ENCODE data around the gene MEG3. TPM values are rescaled to one million over a fixed set of nuclear protein-coding genes. Genes with fewer than 3 reads are reported as not detected.

MEG3 gene
- total and polyA plus RNA-seq, 2 experiments from 2014 or later = not detected

- Histone ChIP-seq H3K9me3 (ENCODE audit: low read depth) (no peaks in the 10 kb centered on the region), H3K27me3 (no peaks in the 10 kb centered on the region), H3K4me1 (ENCODE audit: low read depth) (no peaks in the 10 kb centered on the region), H3K36me3 (no peaks in the 10 kb centered on the region), H3K4me3 (no peak overlapping the region), H3K27ac (no peak overlapping the region)
- TF ChIP-seq CTCF (IDR thresholded peaks at IDR 0.05; ENCODE audit: low read depth, low read length) = no peak
- DNase-seq (ENCODE audit: low read depth in 1 of 2, low spot score in 1 of 2) = no peak
Measured at GRCh38 chr14:100860556-100861187, 34.8 kb downstream of the MEG3 start.

DNA sequence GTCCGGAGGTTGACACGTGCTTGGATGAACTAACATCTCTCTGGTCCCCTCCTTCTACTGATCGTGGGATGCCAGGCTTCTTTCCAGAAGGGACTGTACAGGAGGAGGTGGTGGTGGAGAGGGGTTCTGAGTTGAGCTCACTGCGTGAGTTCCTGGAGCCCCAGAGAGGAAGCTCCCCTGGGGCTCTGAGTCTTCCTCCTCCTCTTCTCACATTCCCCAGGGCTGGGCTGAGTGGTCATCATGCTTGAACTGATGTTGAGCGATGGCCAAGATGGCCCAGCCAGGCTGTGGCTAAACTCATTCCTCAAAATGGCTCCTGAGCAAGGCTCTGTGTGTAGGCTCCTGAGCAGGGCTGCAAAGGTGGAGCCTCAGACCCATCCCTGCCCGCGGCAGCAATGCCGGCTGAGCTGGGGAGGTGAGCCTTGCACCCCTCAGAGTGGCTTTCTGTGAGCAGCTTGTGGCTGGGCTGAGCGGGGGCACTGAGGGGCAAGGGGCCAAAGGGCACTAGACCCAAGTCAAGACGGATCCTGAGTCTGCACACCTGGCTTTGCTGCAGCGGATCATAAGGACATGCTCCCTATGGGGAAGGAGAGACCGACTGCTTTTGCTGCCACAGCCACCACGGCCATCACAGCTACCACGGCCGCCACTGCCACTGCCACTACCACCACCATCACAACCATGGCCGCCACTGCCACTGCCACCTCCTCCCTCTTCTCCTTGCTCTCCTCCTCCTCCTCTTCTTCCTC, 35.4 kb downstream of the MEG3 start:
- Histone ChIP-seq H3K36me3 (no peaks in the 10 kb centered on the region), H3K4me1 (ENCODE audit: low read depth) (no peaks in the 10 kb centered on the region), H3K9me3 (ENCODE audit: low read depth) (no peaks in the 10 kb centered on the region), H3K27me3 (no peaks in the 10 kb centered on the region), H3K4me3 (no peak overlapping the region), H3K27ac (no peak overlapping the region)
- no peak for TF ChIP-seq CTCF (IDR thresholded peaks at IDR 0.05; ENCODE audit: low read depth, low read length)
- no peak for DNase-seq (ENCODE audit: low read depth in 1 of 2, low spot score in 1 of 2)

- no peak for TF ChIP-seq CTCF (IDR thresholded peaks at IDR 0.05; ENCODE audit: low read depth, low read length)
- H3K4me1 ChIP-seq (ENCODE audit: low read depth) = no peaks in the 10 kb centered on the region
- no peaks in the 10 kb centered on the region for H3K27me3 ChIP-seq
Measured at GRCh38 chr14:100861937-100862247, 36.0 kb downstream of the MEG3 start.

GRCh38 chr14:100862277-100862676, 36.4 kb downstream of the MEG3 start:
- Histone ChIP-seq H3K4me1 (ENCODE audit: low read depth) (no peaks in the 10 kb centered on the region), H3K27me3 (no peaks in the 10 kb centered on the region), H3K4me3 (no peak overlapping the region), H3K27ac (no peak overlapping the region), H3K36me3 (no peaks in the 10 kb centered on the region), H3K9me3 (ENCODE audit: low read depth) (no peaks in the 10 kb centered on the region)
- no peak for TF ChIP-seq CTCF (IDR thresholded peaks at IDR 0.05; ENCODE audit: low read depth, low read length)
- DNase-seq (ENCODE audit: low read depth in 1 of 2, low spot score in 1 of 2) = no peak

More at GRCh38 chr14:100861937-100862247, 36.0 kb downstream of the MEG3 start:
- H3K4me3 ChIP-seq = no peak overlapping the region
- no peak for DNase-seq (ENCODE audit: low read depth in 1 of 2, low spot score in 1 of 2)
- H3K9me3 ChIP-seq (ENCODE audit: low read depth) = no peaks in the 10 kb centered on the region
- H3K36me3 ChIP-seq = no peaks in the 10 kb centered on the region
- no peak overlapping the region for H3K27ac ChIP-seq

GRCh38 chr14:100862793-100863192, 36.9 kb downstream of the MEG3 start:
- no peak overlapping the region for H3K4me3 ChIP-seq
- H3K27me3 ChIP-seq = no peaks in the 10 kb centered on the region
- no peaks in the 10 kb centered on the region for H3K9me3 ChIP-seq (ENCODE audit: low read depth)
- DNase-seq (ENCODE audit: low read depth in 1 of 2, low spot score in 1 of 2) = no peak
- H3K36me3 ChIP-seq = no peaks in the 10 kb centered on the region
- no peak overlapping the region for H3K27ac ChIP-seq
- no peaks in the 10 kb centered on the region for H3K4me1 ChIP-seq (ENCODE audit: low read depth)
- TF ChIP-seq CTCF (IDR thresholded peaks at IDR 0.05; ENCODE audit: low read depth, low read length) = no peak

Data from cardiac muscle cell (in vitro differentiated cells and primary cell).